ENCODE data around the gene GFPT1. TPM values are rescaled to one million over a fixed set of nuclear protein-coding genes. Genes with fewer than 3 reads are reported as not detected.

Gene GFPT1
- total and polyA plus RNA-seq, 9 of the 15 experiments (the other 6 are each of a cell fraction or from before 2014, with no cell fraction given), result 6.6 to 38.3 (median 15.9) TPM

DNA sequence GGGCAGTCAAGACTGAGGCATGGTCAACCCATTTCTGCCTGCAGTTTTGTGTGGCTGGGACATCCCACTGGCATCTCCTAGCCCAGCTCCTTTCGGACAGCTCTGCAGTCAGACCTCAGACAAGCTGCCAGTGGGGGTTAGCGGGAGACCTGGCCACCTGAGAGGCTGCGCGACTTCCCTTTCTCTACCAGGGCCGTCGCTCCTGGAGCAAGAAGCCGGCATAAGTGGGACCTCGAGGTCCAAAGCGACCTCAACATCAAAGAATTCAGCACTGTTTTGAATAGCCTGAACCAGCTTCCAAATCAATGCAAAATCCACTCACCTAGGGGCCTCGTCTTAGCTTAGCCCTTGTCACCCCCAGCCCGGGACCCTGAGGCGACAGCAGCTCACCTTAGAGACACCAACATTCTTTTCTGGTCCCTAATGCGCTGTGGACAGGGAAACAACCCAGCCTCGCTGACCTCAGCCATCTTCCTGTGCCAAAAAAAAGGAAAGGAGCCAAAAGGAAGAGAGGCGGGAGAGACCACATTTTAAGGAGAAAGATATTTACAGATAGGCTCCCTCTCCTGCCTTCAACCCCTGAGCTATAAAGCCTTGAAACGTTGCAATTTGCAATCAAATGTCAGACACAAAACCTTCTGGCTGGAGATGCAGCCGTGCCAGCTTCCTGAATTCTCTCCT, 81.2 kb downstream of the GFPT1 start:
- ATAC-seq (no peak), FAIRE-seq (no peak)
- TF ChIP-seq CBX8 (IDR thresholded peaks at IDR 0.05; ENCODE audit: borderline replicate concordance, extremely low read depth, low read depth, low read length, poor library complexity, severe bottlenecking), result no peak
- TF ChIP-seq, protein P1, sequence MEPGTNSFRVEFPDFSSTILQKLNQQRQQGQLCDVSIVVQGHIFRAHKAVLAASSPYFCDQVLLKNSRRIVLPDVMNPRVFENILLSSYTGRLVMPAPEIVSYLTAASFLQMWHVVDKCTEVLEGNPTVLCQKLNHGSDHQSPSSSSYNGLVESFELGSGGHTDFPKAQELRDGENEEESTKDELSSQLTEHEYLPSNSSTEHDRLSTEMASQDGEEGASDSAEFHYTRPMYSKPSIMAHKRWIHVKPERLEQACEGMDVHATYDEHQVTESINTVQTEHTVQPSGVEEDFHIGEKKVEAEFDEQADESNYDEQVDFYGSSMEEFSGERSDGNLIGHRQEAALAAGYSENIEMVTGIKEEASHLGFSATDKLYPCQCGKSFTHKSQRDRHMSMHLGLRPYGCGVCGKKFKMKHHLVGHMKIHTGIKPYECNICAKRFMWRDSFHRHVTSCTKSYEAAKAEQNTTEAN (CRISPR knock-in tag; IDR thresholded peaks at IDR 0.05), result no peak
- no peak for TF ChIP-seq ZNF695 (CRISPR knock-in tag; IDR thresholded peaks at IDR 0.05)
- no peak for TF ChIP-seq ARNT (IDR thresholded peaks at IDR 0.05)
- TF ChIP-seq ILK (tag; IDR thresholded peaks at IDR 0.05; ENCODE audit: borderline replicate concordance, low read depth), result no peak
- no peak for TF ChIP-seq SMARCB1 (IDR thresholded peaks at IDR 0.05; ENCODE audit: insufficient read length, low read depth)

More for the DNA sequence above, 81.2 kb downstream of the GFPT1 start:
- Histone ChIP-seq H3K79me2 (ENCODE audit: control insufficient read depth, insufficient read depth, low read length) (no peaks in the 10 kb centered on the region), H4K20me1 (replicated peaks; ENCODE audit: control insufficient read depth, insufficient read depth, low read length) (peaks cover 10% of the 10 kb centered on the region; the same call in 1 of the 2 replicates), H3K4me1 (replicated peaks in 1 of 2; ENCODE audit: control insufficient read depth in 2 of 2, insufficient read depth in 2 of 2, low read length in 2 of 2) (peaks cover 0 to 18% of the 10 kb centered on the region in 2 experiments; a peak in 3 of 5 replicates), H3K9me1 (ENCODE audit: control insufficient read depth, insufficient read depth, low read length) (no peaks in the 10 kb centered on the region), H3K4me2 (ENCODE audit: insufficient read depth, low read length) (no peak overlapping the region), H3K9me3 (replicated peaks; ENCODE audit: control insufficient read depth, insufficient read depth, low read depth, low read length) (0 out of 2 replicates have a peak, but pooled peaks cover 5% of the 10 kb centered on the region), H2AFZ (ENCODE audit: low read depth, low read length) (no peak overlapping the region), H3K27me3 (ENCODE audit: control insufficient read depth in 2 of 2, insufficient read depth in 2 of 2, low read length in 2 of 2) (peaks cover 13 to 32% of the 10 kb centered on the region in 2 experiments; a peak in 4 of 5 replicates), H3K27ac (ENCODE audit: extremely low read depth, low read depth, low read length) (no peak overlapping the region), H3K36me3 (ENCODE audit: control insufficient read depth, insufficient read depth, low read length) (no peaks in the 10 kb centered on the region), H3K4me3 (no peak overlapping the region), H3K9ac (ENCODE audit: insufficient read depth in 1 of 2, low read depth in 2 of 2, low read length in 2 of 2) (0 out of 4 replicates have a peak overlapping the region, but pooled peaks of 1 of the 2 experiments have one; percentile 69)
- CTCF ChIA-PET (ENCODE audit: low intra/inter-chr PET ratio), result interaction anchor here (0.5 to 0.6 kb wide), 2 partner anchors 488 to 1346 kb away, joined by 3 to 4 read pairs; no protein-coding TSS in a partner anchor
- WGBS (ENCODE audit: insufficient coverage, low coverage, missing lambda C conversion rate), result 28% methylated on average over 17 of the region's 17 CpGs
- DNase-seq (ENCODE audit: extremely low read depth in 1 of 4, low spot score in 3 of 4), result no peak
- intact Hi-C loops (cut with micrococcal nuclease), result loop anchor here (10.0 kb wide), 1 partner anchor 361 kb away; no protein-coding TSS in a partner anchor
- POLR2A ChIA-PET, result interaction anchor here (1.0 to 2.2 kb wide), 3 partner anchors 9 to 182 kb away, joined by 3 to 4 read pairs (median 3); no protein-coding TSS in a partner anchor
- BruUV-seq (replicated peaks), result no TSS peak
- in situ Hi-C loops (cut with MboI), result loop anchor here (25.0 kb wide), 1 partner anchor 269 kb away; no protein-coding TSS in a partner anchor
